Sigmoid colon (tissue), 7 donors: Measurements from ENCODE around the gene RDH12. TPM values are rescaled to one million over a fixed set of nuclear protein-coding genes. Genes with fewer than 3 reads are reported as not detected.
"Not testable (repeated sequence)": the region's sequence is repeated elsewhere in the genome, so short reads cannot be mapped to it uniquely, and the experiment has no call there.

ENCODE experiments used
- DNase-seq: peaks from one replicate; pipeline ENCODE4 v3.0.0-alpha.2; 2019
- H3K27ac ChIP-seq, 4 donors: fragments of 200-600 bp; sonication (generic); one replicate each; pipeline ENCODE4 v1.5.1; 2016 to 2019; ENCODE audit warnings: mild to moderate bottlenecking in 1 of 4
- H3K27me3 ChIP-seq, 3 donors: fragments of 200-600 bp; sonication (generic); one replicate each; pipeline ENCODE4 v1.5.1; 2019; ENCODE audit warnings: mild to moderate bottlenecking in 1 of 3
- H3K36me3 ChIP-seq, 4 donors: fragments of 200-600 bp; sonication (generic); one replicate each; pipeline ENCODE4 v1.5.1; 2016 to 2019
- H3K4me1 ChIP-seq, 4 donors: fragments of 200-600 bp; sonication (generic); one replicate each; pipeline ENCODE4 v1.5.1; 2017 to 2019
- H3K4me3 ChIP-seq, 4 donors: fragments of 200-600 bp; sonication (generic); one replicate each; pipeline ENCODE4 v1.5.1; 2017 to 2019; ENCODE audit warnings: mild to moderate bottlenecking in 2 of 4, moderate library complexity in 1 of 4
- H3K9me3 ChIP-seq, 4 donors: fragments of 200-600 bp in 3 of 4; sonication (generic) in 3 of 4; one replicate each; pipeline versions ENCODE4 v1.5.1 to v1.6.1; 2013 to 2019
- EP300 ChIP-seq, 4 donors: sonication (generic); formaldehyde crosslinking; IDR thresholded peaks; one replicate each; pipeline ENCODE4 v1.6.1; 2017; ENCODE audit warnings: antibody characterized with exemption in 4 of 4
- POLR2A ChIP-seq, 2 donors: fragments of 450-650 bp; IDR thresholded peaks; one replicate each; pipeline ENCODE4 v1.6.1; 2016; ENCODE audit warnings: antibody characterized with exemption in 2 of 2, mild to moderate bottlenecking in 2 of 2, moderate library complexity in 2 of 2
- POLR2AphosphoS5 ChIP-seq, 4 donors: sonication (generic); formaldehyde crosslinking; IDR thresholded peaks; one replicate each; pipeline ENCODE4 v1.6.1; 2017; ENCODE audit warnings: antibody characterized with exemption in 4 of 4
- WGBS, 2 donors: extraction: QIAGEN DNeasy Blood & Tissue Kit; methylation state at CpG; one replicate each; pipeline ENCODE4 v1.1.7; 2013; 5-methylcytosine and 5-hydroxymethylcytosine counted together
- intact Hi-C: fragments of 100-400 bp; cut with DNase I; formaldehyde crosslinking; loops from one replicate; pipeline ENCODE4 v1.15.1; 2023
- polyA plus RNA-seq, 3 donors: library from polyadenylated mRNA; stranded (reverse); fragments of 200-250 nt; gene quantifications; one replicate each; pipeline ENCODE4 v1.2.3, GENCODE V29; 2013
- total RNA-seq, 4 donors: library from RNA; depleted of rRNA; stranded (reverse); fragments of >200 nt; gene quantifications; one replicate each; pipeline ENCODE4 v1.1.0, GENCODE V29; 2016
- TF ChIP-seq, protein P1 (sequence below), 4 experiments: fragments of 450-650 bp in 3 of 4; fragments of 200-600 bp in 1 of 4; IDR thresholded peaks; one replicate each; pipeline ENCODE4 v1.5.1; 2016 to 2019; ENCODE audit warnings: antibody characterized with exemption in 4 of 4, mild to moderate bottlenecking in 3 of 4, moderate library complexity in 2 of 4
- donor health status: healthy with polysubstance abuse.
- donor health status: Bipolar disorder and iron deficiency.
- donor health status: healthy.

RDH12 gene
- total and polyA plus RNA-seq, 7 donors = 0.12 to 0.60 TPM; not detected in 5

DNA sequence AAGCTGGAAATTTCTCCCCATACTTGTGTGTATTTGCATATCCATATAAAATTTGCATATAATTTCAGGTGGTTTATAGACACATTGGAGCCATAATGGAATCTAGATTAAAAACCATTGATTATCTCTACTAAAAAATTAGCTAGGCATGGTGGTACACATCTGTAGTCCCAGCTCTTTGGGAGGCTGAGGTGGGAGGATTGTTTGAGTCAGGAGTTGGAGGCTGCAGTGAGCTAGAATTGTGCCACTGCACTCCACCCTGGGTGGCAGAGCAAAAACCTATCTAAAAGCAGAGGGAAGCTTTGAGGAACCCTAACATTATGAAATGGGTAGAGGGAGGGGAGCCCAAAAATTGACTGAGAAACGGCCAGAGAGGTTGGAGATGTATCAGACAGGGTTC, 3.5 kb upstream of the RDH12 start:
- no peaks in the 10 kb centered on the region for H3K9me3 ChIP-seq
- DNase-seq = no peak
- intact Hi-C loops = loop anchor here (5.0 kb wide), 1 partner anchor 96 kb away; the partner anchor contains the start of gene PIGH
- peaks cover 4 to 17% (median 12%) of the 10 kb centered on the region in 4 donors for H3K4me1 ChIP-seq
- H3K27ac ChIP-seq = no peak overlapping the region
- no peaks in the 10 kb centered on the region for H3K36me3 ChIP-seq
- H3K27me3 ChIP-seq = no peaks in the 10 kb centered on the region
- 75 to 78% methylated on average over 1 of the region's 1 CpG for WGBS, 2 donors
- no peak overlapping the region for H3K4me3 ChIP-seq
- TF ChIP-seq POLR2A (IDR thresholded peaks at IDR 0.05) (no peak), EP300 (IDR thresholded peaks at IDR 0.05) (no peak), POLR2AphosphoS5 (IDR thresholded peaks at IDR 0.05) (no peak)
- TF ChIP-seq, protein P1, sequence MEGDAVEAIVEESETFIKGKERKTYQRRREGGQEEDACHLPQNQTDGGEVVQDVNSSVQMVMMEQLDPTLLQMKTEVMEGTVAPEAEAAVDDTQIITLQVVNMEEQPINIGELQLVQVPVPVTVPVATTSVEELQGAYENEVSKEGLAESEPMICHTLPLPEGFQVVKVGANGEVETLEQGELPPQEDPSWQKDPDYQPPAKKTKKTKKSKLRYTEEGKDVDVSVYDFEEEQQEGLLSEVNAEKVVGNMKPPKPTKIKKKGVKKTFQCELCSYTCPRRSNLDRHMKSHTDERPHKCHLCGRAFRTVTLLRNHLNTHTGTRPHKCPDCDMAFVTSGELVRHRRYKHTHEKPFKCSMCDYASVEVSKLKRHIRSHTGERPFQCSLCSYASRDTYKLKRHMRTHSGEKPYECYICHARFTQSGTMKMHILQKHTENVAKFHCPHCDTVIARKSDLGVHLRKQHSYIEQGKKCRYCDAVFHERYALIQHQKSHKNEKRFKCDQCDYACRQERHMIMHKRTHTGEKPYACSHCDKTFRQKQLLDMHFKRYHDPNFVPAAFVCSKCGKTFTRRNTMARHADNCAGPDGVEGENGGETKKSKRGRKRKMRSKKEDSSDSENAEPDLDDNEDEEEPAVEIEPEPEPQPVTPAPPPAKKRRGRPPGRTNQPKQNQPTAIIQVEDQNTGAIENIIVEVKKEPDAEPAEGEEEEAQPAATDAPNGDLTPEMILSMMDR (IDR thresholded peaks at IDR 0.05) = no peak

DNA sequence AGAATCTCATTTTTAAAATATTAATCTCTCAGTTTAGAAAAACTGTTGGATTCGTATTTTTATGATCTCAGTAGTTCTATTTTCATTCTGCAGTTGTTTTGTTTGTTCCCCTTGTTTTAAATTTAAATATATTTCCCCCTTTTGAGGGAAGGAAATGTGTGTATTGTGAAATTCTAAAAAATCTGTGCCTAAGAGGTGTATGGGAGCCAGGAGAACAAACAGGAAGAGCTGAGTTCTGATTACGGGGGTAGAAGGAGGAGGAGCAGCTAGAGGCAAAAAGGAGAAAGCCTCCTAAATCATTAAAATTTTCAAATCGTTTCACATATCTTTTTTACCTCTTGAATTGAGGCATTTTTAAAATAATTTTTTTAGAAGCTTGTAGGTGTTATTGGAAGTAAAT, 2.3 kb downstream of the RDH12 start:
- intact Hi-C loops = loop anchor here (1.0 to 10.0 kb wide), 4 partner anchors 37 to 277 kb away; no protein-coding TSS in a partner anchor
- Histone ChIP-seq H3K4me3 (no peak overlapping the region), H3K27ac (no peak overlapping the region), H3K9me3 (no peaks in the 10 kb centered on the region), H3K36me3 (no peaks in the 10 kb centered on the region), H3K27me3 (no peaks in the 10 kb centered on the region), H3K4me1 (no peaks in the 10 kb centered on the region)
- 56 to 60% methylated on average over 3 of the region's 3 CpGs for WGBS, 2 donors
- TF ChIP-seq POLR2A (IDR thresholded peaks at IDR 0.05) = no peak
- TF ChIP-seq, protein P1 (IDR thresholded peaks at IDR 0.05) = no peak
- no peak for TF ChIP-seq EP300 (IDR thresholded peaks at IDR 0.05)
- TF ChIP-seq POLR2AphosphoS5 (IDR thresholded peaks at IDR 0.05) = no peak
- no peak for DNase-seq

DNA sequence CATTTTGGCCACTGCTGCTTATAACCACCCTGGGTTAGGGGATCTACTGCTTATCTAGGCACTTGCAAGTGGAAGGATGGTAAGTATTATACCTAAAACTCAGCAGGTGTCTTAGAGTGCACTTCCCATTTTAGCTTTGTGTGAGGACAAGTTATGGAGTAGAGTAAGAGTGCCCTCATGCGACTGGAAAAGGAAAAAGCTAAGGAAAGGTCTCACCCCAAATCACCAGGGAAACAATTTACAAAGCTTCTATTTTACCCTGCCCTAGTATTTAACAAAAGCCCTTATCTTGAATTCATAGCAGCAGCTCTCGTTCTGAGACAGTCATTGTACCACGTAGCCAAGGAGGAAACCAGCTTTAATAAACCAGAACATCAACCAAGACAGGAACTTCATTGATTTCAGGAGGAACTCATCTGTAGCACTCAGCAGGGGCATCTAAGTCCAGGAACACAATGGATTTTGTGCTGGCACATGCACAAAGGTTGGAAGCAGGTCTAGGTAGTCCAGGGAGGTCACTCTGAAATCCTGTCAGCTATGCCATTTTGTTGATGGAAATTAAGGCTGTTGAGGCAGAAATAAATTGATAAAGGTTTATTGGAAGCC, 2.9 kb downstream of the RDH12 start:
- Histone ChIP-seq H3K9me3 (no peaks in the 10 kb centered on the region), H3K36me3 (no peaks in the 10 kb centered on the region), H3K4me3 (no peak overlapping the region), H3K27ac (no peak overlapping the region), H3K4me1 (no peaks in the 10 kb centered on the region), H3K27me3 (no peaks in the 10 kb centered on the region)
- WGBS, 2 donors = 0% methylated on average over 3 of the region's 3 CpGs
- intact Hi-C loops = loop anchor here (1.0 to 10.0 kb wide), 4 partner anchors 37 to 277 kb away; no protein-coding TSS in a partner anchor
- DNase-seq = no peak
- no peak for TF ChIP-seq EP300 (IDR thresholded peaks at IDR 0.05)
- TF ChIP-seq, protein P1 (IDR thresholded peaks at IDR 0.05) = peak; percentile 46 to 71 (median 61)

DNA sequence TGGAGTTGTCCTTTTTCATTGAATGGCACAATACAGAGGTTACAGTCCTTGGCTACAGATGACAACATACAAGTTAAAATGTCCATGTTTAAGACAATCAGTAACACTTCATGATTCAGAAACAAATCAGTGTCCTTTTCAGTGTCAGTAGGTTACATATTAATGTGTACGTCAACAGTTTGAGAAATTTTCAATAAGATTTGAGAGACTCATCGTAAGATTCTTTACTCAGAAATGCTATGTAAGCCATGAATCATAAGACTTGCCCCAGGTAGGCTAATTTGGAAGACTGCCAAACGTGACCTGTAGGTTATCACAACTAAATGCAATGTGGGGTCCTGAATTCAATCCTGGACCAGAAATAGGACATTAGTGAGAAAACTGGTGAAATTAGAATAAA, 3.5 kb downstream of the RDH12 start:
- intact Hi-C loops = loop anchor here (10.0 kb wide), 1 partner anchor 190 kb away; no protein-coding TSS in a partner anchor
- no peaks in the 10 kb centered on the region for H3K9me3 ChIP-seq
- H3K4me1 ChIP-seq = no peaks in the 10 kb centered on the region
- H3K27ac ChIP-seq = no peak overlapping the region
- H3K27me3 ChIP-seq = no peaks in the 10 kb centered on the region
- H3K4me3 ChIP-seq = no peak overlapping the region
- TF ChIP-seq, protein P1 (IDR thresholded peaks at IDR 0.05) = no peak
- no peak for TF ChIP-seq POLR2A (IDR thresholded peaks at IDR 0.05)
- TF ChIP-seq EP300 (IDR thresholded peaks at IDR 0.05) = no peak
- no peak for TF ChIP-seq POLR2AphosphoS5 (IDR thresholded peaks at IDR 0.05)
- H3K36me3 ChIP-seq = no peaks in the 10 kb centered on the region
- WGBS, 2 donors = 60 to 79% methylated on average over 3 of the region's 3 CpGs
- no peak for DNase-seq

DNA sequence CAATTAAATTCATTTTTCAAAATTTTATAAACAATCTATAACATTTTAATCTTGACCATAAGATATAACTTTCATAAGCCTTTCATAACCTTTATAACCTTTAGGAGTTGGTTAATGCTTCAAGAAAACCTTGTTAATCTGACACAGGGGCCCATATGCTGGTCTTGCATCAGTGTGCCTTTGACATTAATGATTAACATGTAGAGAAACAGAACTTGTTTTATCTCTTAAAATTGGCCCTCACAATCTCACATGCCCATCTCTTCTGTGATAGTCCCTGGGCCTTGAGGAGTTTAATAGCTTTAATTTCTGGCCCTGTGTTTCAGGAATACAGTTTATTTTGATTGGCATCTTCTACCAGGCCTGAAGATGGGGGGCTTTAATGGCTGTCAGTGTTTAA, 7.7 kb downstream of the RDH12 start:
- H3K27ac ChIP-seq, DNase-seq, H3K36me3 ChIP-seq, H3K4me1 ChIP-seq, H3K9me3 ChIP-seq, H3K4me3 ChIP-seq, H3K27me3 ChIP-seq: not testable (repeated sequence)
- intact Hi-C loops = loop anchor here (10.0 kb wide), 1 partner anchor 195 kb away; no protein-coding TSS in a partner anchor

DNA sequence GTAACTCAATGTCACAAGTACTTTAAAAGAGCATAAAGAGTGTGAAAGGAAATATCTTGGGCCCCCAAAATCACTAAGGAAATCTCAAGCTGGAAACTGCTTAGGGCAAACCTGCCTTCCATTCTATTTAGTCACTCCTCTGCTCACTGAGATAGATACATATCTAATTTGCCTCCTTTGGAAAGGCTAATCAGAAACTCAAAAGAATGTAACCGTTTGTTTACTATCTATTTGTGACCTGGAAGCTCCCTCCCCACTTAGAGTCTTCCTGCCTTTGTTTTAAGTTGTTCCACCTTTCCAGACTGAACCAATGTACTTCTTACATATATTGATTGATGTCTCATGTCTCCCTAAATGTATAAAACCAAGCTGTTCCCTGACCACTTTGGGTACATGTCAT, 8.1 kb downstream of the RDH12 start:
- H3K27ac ChIP-seq, DNase-seq, H3K36me3 ChIP-seq, H3K9me3 ChIP-seq, H3K4me1 ChIP-seq, H3K27me3 ChIP-seq, H3K4me3 ChIP-seq: not testable (repeated sequence)
- 85 to 88% methylated on average over 1 of the region's 1 CpG for WGBS, 2 donors
- intact Hi-C loops = loop anchor here (10.0 kb wide), 1 partner anchor 195 kb away; no protein-coding TSS in a partner anchor
